ENCODE results near the gene DNAH8.

GRCh38 chr6:38755874-38756273 is 40.8 kb downstream of the DNAH8 start:
- TF ChIP-seq CTCF (IDR thresholded peaks at IDR 0.05) (no peak), EP300 (IDR thresholded peaks at IDR 0.05) (no peak), POLR2AphosphoS5 (IDR thresholded peaks at IDR 0.05) (no peak)

All from sigmoid colon (tissue), 4 donors.